ENCODE results near the gene NSRP1. TPM values are rescaled to one million over a fixed set of nuclear protein-coding genes. Genes with fewer than 3 reads are reported as not detected.

NSRP1 gene
- total RNA-seq, 4 donors from 2014 or later: 16.2 to 60.2 (median 42.7) TPM

DNA sequence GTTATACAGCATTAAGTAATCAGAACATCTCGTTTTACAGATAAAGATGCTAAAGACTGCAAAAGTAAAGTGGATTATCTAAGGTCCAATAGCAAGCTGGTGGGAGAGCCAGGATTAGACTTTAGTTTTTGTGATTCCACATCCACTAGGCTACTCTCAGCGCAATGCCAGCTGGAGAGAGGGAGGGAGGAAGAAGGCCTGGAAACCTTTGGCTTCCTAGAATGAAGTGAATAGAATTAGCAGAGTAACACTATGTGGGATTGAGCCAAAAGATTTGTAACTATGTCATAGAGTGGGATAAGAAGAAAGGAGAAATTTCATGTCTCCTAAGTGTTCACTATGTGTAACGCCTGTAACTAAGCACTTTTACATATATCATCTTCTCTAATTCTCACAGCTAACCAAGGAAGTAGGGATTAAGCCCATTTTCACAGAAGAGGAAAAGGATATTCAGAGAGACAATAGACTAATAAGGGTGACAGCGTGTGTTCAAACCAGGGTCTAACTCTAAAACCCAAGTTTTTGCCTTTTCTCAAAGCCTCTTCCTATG, 25.4 kb upstream of the NSRP1 start:
- in situ Hi-C loops (cut with MboI; ENCODE audit: low pct_ligation_motif_present in 1 of 4, low pct_unique_long_range_greater_than_20kb in 1 of 4, low sequenced_read_pairs in 3 of 4): loop anchor here in 3 of 4 donors (10.0 to 25.0 kb wide), 2 partner anchors 56 to 279 kb away; no protein-coding TSS in a partner anchor
- Histone ChIP-seq H3K4me3 (no peak overlapping the region), H3K27me3 (peaks cover 12% of the 10 kb centered on the region), H3K27ac (no peak overlapping the region), H3K36me3 (no peaks in the 10 kb centered on the region), H3K9me3 (no peaks in the 10 kb centered on the region), H3K4me1 (peaks cover 0 to 8% (median 6%) of the 10 kb centered on the region in 4 donors)
- 72 to 79% methylated on average over 4 of the region's 4 CpGs for WGBS, 2 donors (ENCODE audit: low coverage in 1 of 2)
- TF ChIP-seq CTCF (IDR thresholded peaks at IDR 0.05): no peak
- no peak for TF ChIP-seq POLR2AphosphoS5 (IDR thresholded peaks at IDR 0.05)
- TF ChIP-seq EP300 (IDR thresholded peaks at IDR 0.05; ENCODE audit: low read depth): no peak
- TF ChIP-seq POLR2A (IDR thresholded peaks at IDR 0.05): no peak
- no peak for DNase-seq
- intact Hi-C loops (cut with DNase I; ENCODE audit: low total_unique reads): loop anchor here (5.0 kb wide), 1 partner anchor 284 kb away; no protein-coding TSS in a partner anchor

DNA sequence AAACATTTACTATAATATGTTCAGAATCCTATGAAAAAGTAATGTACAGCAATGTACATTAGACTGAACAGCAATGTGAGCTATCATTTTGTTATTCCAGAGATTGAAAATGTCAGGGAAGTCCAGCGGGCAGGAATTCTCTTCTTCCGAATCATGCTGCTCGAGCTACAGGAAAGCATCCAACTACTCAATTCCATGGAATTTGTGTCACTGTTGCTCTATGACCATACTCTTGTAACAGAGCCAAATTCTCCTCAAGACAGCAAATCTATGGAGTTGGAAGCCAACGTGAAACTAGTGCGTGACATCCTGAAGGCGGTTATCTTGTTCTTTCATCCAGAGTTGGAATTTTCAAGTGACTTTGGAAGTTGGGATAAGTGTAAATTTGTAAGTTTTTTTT, 24.8 kb upstream of the NSRP1 start:
- Histone ChIP-seq H3K36me3 (no peaks in the 10 kb centered on the region), H3K27ac (no peak overlapping the region), H3K9me3 (no peaks in the 10 kb centered on the region), H3K4me3 (no peak overlapping the region), H3K4me1 (peaks cover 0 to 8% (median 6%) of the 10 kb centered on the region in 4 donors), H3K27me3 (peaks cover 7% of the 10 kb centered on the region)
- intact Hi-C loops (cut with DNase I; ENCODE audit: low total_unique reads) (loop anchor here (5.0 kb wide), 1 partner anchor 284 kb away; no protein-coding TSS in a partner anchor), in situ Hi-C loops (cut with MboI; ENCODE audit: low pct_ligation_motif_present in 1 of 4, low pct_unique_long_range_greater_than_20kb in 1 of 4, low sequenced_read_pairs in 3 of 4) (loop anchor here in 3 of 4 donors (10.0 to 25.0 kb wide), 2 partner anchors 57 to 279 kb away; no protein-coding TSS in a partner anchor)
- WGBS, 2 donors (ENCODE audit: low coverage in 1 of 2): 55 to 67% methylated on average over 6 of the region's 6 CpGs
- TF ChIP-seq POLR2A (IDR thresholded peaks at IDR 0.05): no peak
- no peak for TF ChIP-seq POLR2AphosphoS5 (IDR thresholded peaks at IDR 0.05)
- TF ChIP-seq EP300 (IDR thresholded peaks at IDR 0.05; ENCODE audit: low read depth): no peak
- no peak for DNase-seq

DNA sequence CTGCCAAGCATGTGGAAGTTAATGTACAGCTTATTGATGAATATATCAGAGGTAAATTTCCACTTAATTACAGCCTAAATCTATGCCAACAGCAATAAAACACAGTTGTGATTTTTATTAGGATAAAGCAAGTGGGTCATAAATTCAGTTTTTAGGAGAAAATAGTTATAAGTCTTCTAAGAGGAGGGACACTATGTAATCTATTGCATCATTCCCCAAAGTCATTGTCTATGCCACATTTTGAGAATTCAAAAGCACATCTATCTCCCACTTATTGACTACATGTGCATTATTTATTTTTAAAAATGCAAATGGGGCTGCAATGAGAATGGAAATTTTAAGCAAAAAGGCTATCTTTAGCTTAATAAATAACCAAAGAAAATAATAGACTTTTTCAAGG, 23.7 kb upstream of the NSRP1 start:
- Histone ChIP-seq H3K4me3 (no peak overlapping the region), H3K27ac (no peak overlapping the region), H3K9me3 (no peaks in the 10 kb centered on the region), H3K36me3 (no peaks in the 10 kb centered on the region), H3K4me1 (peaks cover 0 to 8% (median 6%) of the 10 kb centered on the region in 4 donors), H3K27me3 (peaks cover 4% of the 10 kb centered on the region)
- DNase-seq: no peak
- TF ChIP-seq POLR2AphosphoS5 (IDR thresholded peaks at IDR 0.05) (no peak), EP300 (IDR thresholded peaks at IDR 0.05; ENCODE audit: low read depth) (no peak), POLR2A (IDR thresholded peaks at IDR 0.05) (no peak), CTCF (IDR thresholded peaks at IDR 0.05) (no peak)
- in situ Hi-C loops (cut with MboI; ENCODE audit: low pct_ligation_motif_present in 1 of 4, low pct_unique_long_range_greater_than_20kb in 1 of 4, low sequenced_read_pairs in 3 of 4): loop anchor here in 3 of 4 donors (10.0 to 25.0 kb wide), 2 partner anchors 58 to 281 kb away; no protein-coding TSS in a partner anchor
- intact Hi-C loops (cut with DNase I; ENCODE audit: low total_unique reads): loop anchor here (5.0 kb wide), 1 partner anchor 286 kb away; no protein-coding TSS in a partner anchor

DNA sequence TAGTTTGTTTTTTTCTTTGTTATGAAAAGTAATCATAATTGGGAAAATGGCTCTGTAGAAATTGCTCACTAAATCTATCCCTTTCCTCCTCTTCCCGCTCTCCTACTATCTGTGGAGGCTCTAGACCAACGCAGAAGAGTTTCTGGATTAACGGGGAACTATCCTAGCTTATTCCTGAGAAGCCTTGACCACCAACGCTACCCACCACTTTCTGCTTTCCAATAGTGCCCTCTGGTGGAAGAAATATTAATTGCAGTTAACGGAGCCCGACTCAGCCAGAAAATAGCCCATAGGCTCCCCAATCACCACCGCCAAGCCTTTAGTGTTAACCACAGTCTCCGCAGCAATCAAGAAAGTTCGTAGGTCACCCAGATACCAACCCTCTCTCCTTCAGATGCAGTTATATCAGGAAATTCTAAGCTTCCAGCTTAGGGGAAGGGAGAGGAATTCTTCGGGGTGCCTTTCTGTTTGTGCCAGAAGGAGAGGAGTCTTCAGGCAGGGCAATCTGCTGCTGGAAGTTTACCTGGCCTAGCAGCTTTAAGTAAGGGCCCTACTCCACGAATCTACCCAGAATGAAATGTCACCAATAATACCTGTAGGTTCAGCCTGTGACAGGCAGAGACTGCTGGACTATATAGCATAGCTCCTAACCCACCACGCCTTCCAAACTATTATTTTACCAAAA, 23.0 kb upstream of the NSRP1 start:
- Histone ChIP-seq H3K27me3 (peaks cover 4% of the 10 kb centered on the region), H3K36me3 (no peaks in the 10 kb centered on the region), H3K27ac (no peak overlapping the region), H3K4me3 (no peak overlapping the region), H3K9me3 (no peaks in the 10 kb centered on the region), H3K4me1 (peaks cover 0 to 8% (median 6%) of the 10 kb centered on the region in 4 donors)
- in situ Hi-C loops (cut with MboI; ENCODE audit: low pct_ligation_motif_present in 1 of 4, low pct_unique_long_range_greater_than_20kb in 1 of 4, low sequenced_read_pairs in 3 of 4): loop anchor here in 3 of 4 donors (10.0 to 25.0 kb wide), 2 partner anchors 59 to 281 kb away; no protein-coding TSS in a partner anchor
- intact Hi-C loops (cut with DNase I; ENCODE audit: low total_unique reads): loop anchor here (5.0 kb wide), 1 partner anchor 286 kb away; no protein-coding TSS in a partner anchor
- peak; percentile 22 for DNase-seq
- 13 to 25% methylated on average over 4 to 11 of the region's 12 CpGs for WGBS, 2 donors (ENCODE audit: low coverage in 1 of 2)
- no peak for TF ChIP-seq POLR2A (IDR thresholded peaks at IDR 0.05)
- TF ChIP-seq CTCF (IDR thresholded peaks at IDR 0.05): peak; percentile 76 to 88 (median 85)
